ENCODE measurements around the gene SHROOM3. TPM values are rescaled to one million over a fixed set of nuclear protein-coding genes. Genes with fewer than 3 reads are reported as not detected.

The SHROOM3 gene
- total and polyA plus RNA-seq, 2 donors (not counting 1 experiment from before 2014, with no cell fraction given) = 0.91 to 1.5 TPM

GRCh38 chr4:76581077-76581962 is 146.3 kb downstream of the SHROOM3 start:
- CTCF ChIA-PET = no interaction called here

More at GRCh38 chr4:76581077-76581962, 146.3 kb downstream of the SHROOM3 start:
- H3K4me2 ChIP-seq (replicated peaks; ENCODE audit: low read depth, low read length, poor library complexity, severe bottlenecking) = no peak overlapping the region
- Mint-ChIP-seq H3K4me1 (peaks cover 7% of the 10 kb centered on the region), H3K4me3 (no peak overlapping the region), H3K9me3 (ENCODE audit: insufficient read depth) (no peaks in the 10 kb centered on the region), H3K27me3 (peaks cover 45% of the 10 kb centered on the region), H3K27ac (no peak overlapping the region)
- no peak overlapping the region for H3K4me3 ChIP-seq (ENCODE audit: control extremely low read depth in 1 of 5, extremely low read depth in 1 of 5, insufficient read depth in 1 of 5, low read depth in 2 of 5, low read length in 4 of 5)
- no CpG with 5 or more reads among the region's 4 CpGs for WGBS (ENCODE audit: insufficient coverage)
- no peaks in the 10 kb centered on the region for H3K79me2 ChIP-seq (ENCODE audit: control insufficient read depth, insufficient read depth, low read length)
- ATAC-seq (ENCODE audit: low read depth) = no peak
- no peak overlapping the region for H2AFZ ChIP-seq (ENCODE audit: insufficient read depth, low read depth, low read length, poor library complexity, severe bottlenecking)
- H3K36me3 ChIP-seq (replicated peaks in 1 of 2; ENCODE audit: control extremely low read depth in 1 of 2, control insufficient read depth in 1 of 2, extremely low read depth in 1 of 2, insufficient read depth in 2 of 2, low read length in 1 of 2) = no peaks in the 10 kb centered on the region
- TF ChIP-seq EZH2 (IDR thresholded peaks at IDR 0.05; ENCODE audit: borderline replicate concordance, insufficient read depth, low read depth, low read length, poor library complexity, severe bottlenecking) (no peak), CTCF (IDR thresholded peaks at IDR 0.05) (no peak)
- peaks cover 0 to 3% (median 0%) of the 10 kb centered on the region in 3 donors for H3K9me3 ChIP-seq (ENCODE audit: control extremely low read depth in 1 of 3, control insufficient read depth in 2 of 3, insufficient read depth in 1 of 3, low read length in 2 of 3)
- H3K27me3 ChIP-seq (replicated peaks in 1 of 4; ENCODE audit: control extremely low read depth in 1 of 4, control insufficient read depth in 3 of 4, insufficient read depth in 4 of 4, low read length in 3 of 4) = peaks cover 0 to 12% (median 5%) of the 10 kb centered on the region in 4 experiments
- peaks cover 8 to 12% of the 10 kb centered on the region in 2 donors for H3K4me1 ChIP-seq (ENCODE audit: control insufficient read depth in 2 of 2, insufficient read depth in 2 of 2, low read length in 2 of 2)
- H4K20me1 ChIP-seq (ENCODE audit: control insufficient read depth, insufficient read depth, low read length, poor library complexity, severe bottlenecking) = no peaks in the 10 kb centered on the region
- H3K27ac ChIP-seq (ENCODE audit: low read length in 2 of 2) = no peak overlapping the region
- POLR2A ChIA-PET = no interaction called here
- H3K9ac ChIP-seq (ENCODE audit: low read length) = no peak overlapping the region
- no peak for DNase-seq
- intact Hi-C loops (cut with micrococcal nuclease) = no loop called here
